GM18861 (cell line): Measurements from ENCODE around the gene DNM3.

ENCODE experiments used
- ATAC-seq: cut with Tn5 transposase; IDR thresholded peaks from one replicate; pipeline ENCODE4 v1.9.1; 2021; ENCODE audit not compliant: unreplicated experiment

Gene DNM3

GRCh38 chr1:172266528-172267174 lies 425.4 kb downstream of the DNM3 start:
- no peak for ATAC-seq

- ATAC-seq, result no peak
Observed at GRCh38 chr1:172268237-172268636, 426.9 kb downstream of the DNM3 start.

GRCh38 chr1:172269084-172269483 lies 427.8 kb downstream of the DNM3 start:
- no peak for ATAC-seq

GRCh38 chr1:172269644-172270043 lies 428.3 kb downstream of the DNM3 start:
- ATAC-seq, result no peak

- ATAC-seq, result no peak
Observed at GRCh38 chr1:172270605-172271004, 429.3 kb downstream of the DNM3 start.

- no peak for ATAC-seq
Observed at GRCh38 chr1:172272087-172272486, 430.8 kb downstream of the DNM3 start.

GRCh38 chr1:172273647-172274396 lies 432.5 kb downstream of the DNM3 start:
- no peak for ATAC-seq

GRCh38 chr1:172275478-172275877 lies 434.2 kb downstream of the DNM3 start:
- no peak for ATAC-seq

GRCh38 chr1:172276120-172276818 lies 435.0 kb downstream of the DNM3 start:
- no peak for ATAC-seq

GRCh38 chr1:172277275-172277674 lies 436.0 kb downstream of the DNM3 start:
- ATAC-seq, result no peak

GRCh38 chr1:172277989-172278388 lies 436.7 kb downstream of the DNM3 start:
- ATAC-seq, result no peak

- no peak for ATAC-seq
Observed at GRCh38 chr1:172278478-172278877, 437.2 kb downstream of the DNM3 start.

- ATAC-seq, result no peak
Observed at GRCh38 chr1:172279939-172280636, 438.8 kb downstream of the DNM3 start.

- ATAC-seq, result no peak
Observed at GRCh38 chr1:172283766-172284165, 442.5 kb downstream of the DNM3 start.

- no peak for ATAC-seq
Observed at GRCh38 chr1:172286629-172287076, 445.4 kb downstream of the DNM3 start.

- no peak for ATAC-seq
Observed at GRCh38 chr1:172287208-172287607, 445.9 kb downstream of the DNM3 start.

- ATAC-seq, result no peak
Observed at GRCh38 chr1:172288581-172288980, 447.3 kb downstream of the DNM3 start.

GRCh38 chr1:172289448-172289847 lies 448.1 kb downstream of the DNM3 start:
- no peak for ATAC-seq

- no peak for ATAC-seq
Observed at GRCh38 chr1:172292840-172293239, 451.5 kb downstream of the DNM3 start.

GRCh38 chr1:172293429-172293828 lies 452.1 kb downstream of the DNM3 start:
- ATAC-seq, result no peak

GRCh38 chr1:172298141-172298540 lies 456.8 kb downstream of the DNM3 start:
- ATAC-seq, result no peak
